ENCODE measurements around the gene HSPA1A. TPM values are rescaled to one million over a fixed set of nuclear protein-coding genes. Genes with fewer than 3 reads are reported as not detected.
A peak's percentile ranks its signal among the peaks of the same experiment; 100 is the strongest.

Gene HSPA1A
- total RNA-seq, 1 donor from 2014 or later, result 46.3 TPM

GRCh38 chr6:31826793-31827285 lies 11.5 kb downstream of the HSPA1A start:
- Mint-ChIP-seq H3K27ac (ENCODE audit: unreplicated experiment) (peak overlapping the region; percentile 98), H3K4me1 (ENCODE audit: low read depth) (peaks cover 49% of the 10 kb centered on the region), H3K4me3 (ENCODE audit: unreplicated experiment) (peak overlapping the region; percentile 86), H3K27me3 (ENCODE audit: low read depth) (no peaks in the 10 kb centered on the region), H3K36me3 (ENCODE audit: low read depth) (no peaks in the 10 kb centered on the region), H3K9me3 (ENCODE audit: low read depth) (no peaks in the 10 kb centered on the region)
- TF ChIP-seq CTCF (IDR thresholded peaks at IDR 0.05), result no peak
- DNase-seq (ENCODE audit: low spot score), result peak; percentile 64

GRCh38 chr6:31827286-31828079 lies 12.1 kb downstream of the HSPA1A start, which contains the start of gene HSPA1B:
Gene HSPA1B, plus strand, starts transcription at chr6:31827738. Its CDS starts 213 bp downstream, at chr6:31827951.
- peak within 1 kb of the TSS; percentile 86 for H3K4me3 Mint-ChIP-seq (ENCODE audit: unreplicated experiment)
- H3K9me3 Mint-ChIP-seq (ENCODE audit: low read depth), result no peaks in the 10 kb centered on the region
- peak within 1 kb of the TSS; percentile 98 for H3K27ac Mint-ChIP-seq (ENCODE audit: unreplicated experiment)
- H3K36me3 Mint-ChIP-seq (ENCODE audit: low read depth), result no peaks in the 10 kb centered on the region
- peaks cover 44% of the 10 kb centered on the region for H3K4me1 Mint-ChIP-seq (ENCODE audit: low read depth)
- H3K27me3 Mint-ChIP-seq (ENCODE audit: low read depth), result no peaks in the 10 kb centered on the region
- peak; percentile 99 for DNase-seq (ENCODE audit: low spot score)
- TF ChIP-seq CTCF (IDR thresholded peaks at IDR 0.05), result no peak

GRCh38 chr6:31829633-31830283 lies 14.4 kb downstream of the HSPA1A start:
- peak overlapping the region; percentile 83 for H3K27ac Mint-ChIP-seq (ENCODE audit: unreplicated experiment)
- no peaks in the 10 kb centered on the region for H3K9me3 Mint-ChIP-seq (ENCODE audit: low read depth)
- H3K27me3 Mint-ChIP-seq (ENCODE audit: low read depth), result no peaks in the 10 kb centered on the region
- DNase-seq (ENCODE audit: low spot score), result no peak
- no peaks in the 10 kb centered on the region for H3K36me3 Mint-ChIP-seq (ENCODE audit: low read depth)
- peak; percentile 87 for TF ChIP-seq CTCF (IDR thresholded peaks at IDR 0.05)
- peak overlapping the region; percentile 80 for H3K4me3 Mint-ChIP-seq (ENCODE audit: unreplicated experiment)
- H3K4me1 Mint-ChIP-seq (ENCODE audit: low read depth), result peaks cover 43% of the 10 kb centered on the region

GRCh38 chr6:31830886-31831335 lies 15.6 kb downstream of the HSPA1A start:
- H3K4me3 Mint-ChIP-seq (ENCODE audit: unreplicated experiment), result peak overlapping the region; percentile 80
- peak overlapping the region; percentile 83 for H3K27ac Mint-ChIP-seq (ENCODE audit: unreplicated experiment)
- no peak for DNase-seq (ENCODE audit: low spot score)
- peaks cover 40% of the 10 kb centered on the region for H3K4me1 Mint-ChIP-seq (ENCODE audit: low read depth)
- no peak for TF ChIP-seq CTCF (IDR thresholded peaks at IDR 0.05)
- no peaks in the 10 kb centered on the region for H3K27me3 Mint-ChIP-seq (ENCODE audit: low read depth)
- H3K9me3 Mint-ChIP-seq (ENCODE audit: low read depth), result no peaks in the 10 kb centered on the region
- peaks cover 5% of the 10 kb centered on the region for H3K36me3 Mint-ChIP-seq (ENCODE audit: low read depth)
